Activated CD4-positive, CD25-positive, alpha-beta regulatory T cell treated with anti-CD3 and anti-CD28 coated beads, Interleukin-2, amount 50 U/mL, for 72 hours (primary cell): ENCODE measurements around the gene KIF3B.
"Not testable (repeated sequence)": the region's sequence is repeated elsewhere in the genome, so short reads cannot be mapped to it uniquely, and the experiment has no call there.

Experiments used
- DNase-seq: peaks from one replicate; pipeline ENCODE4 v3.0.0; 2021

KIF3B gene

GRCh38 chr20:32357869-32358631 lies 80.6 kb downstream of the KIF3B start, which contains the start of gene ASXL1:
ASXL1 (plus strand) TSS chr20:32358331; CDS start chr20:32358776, 445 bp downstream.
- peak; percentile 92 for DNase-seq

GRCh38 chr20:32358632-32358882 lies 81.1 kb downstream of the KIF3B start:
- no peak for DNase-seq

GRCh38 chr20:32358883-32359632 lies 81.6 kb downstream of the KIF3B start:
- peak; percentile 78 for DNase-seq

- DNase-seq = no peak
Measured at GRCh38 chr20:32359633-32360332, 82.3 kb downstream of the KIF3B start.

DNA sequence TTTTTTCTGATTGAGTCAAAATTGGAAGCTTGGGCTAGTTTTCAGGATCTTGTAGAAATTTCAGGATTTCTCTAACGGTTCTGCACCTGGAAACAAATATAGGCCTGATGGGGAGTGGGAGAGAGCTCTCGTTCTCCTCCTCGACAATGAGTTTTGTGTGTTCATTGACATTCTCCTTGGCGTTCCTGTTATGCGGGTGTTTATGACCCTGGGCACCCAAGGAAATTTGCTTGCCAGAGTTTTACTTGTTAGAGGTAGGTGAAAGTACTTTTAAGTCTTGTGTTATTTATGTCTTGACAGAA lies 82.8 kb downstream of the KIF3B start:
- DNase-seq = no peak

DNA sequence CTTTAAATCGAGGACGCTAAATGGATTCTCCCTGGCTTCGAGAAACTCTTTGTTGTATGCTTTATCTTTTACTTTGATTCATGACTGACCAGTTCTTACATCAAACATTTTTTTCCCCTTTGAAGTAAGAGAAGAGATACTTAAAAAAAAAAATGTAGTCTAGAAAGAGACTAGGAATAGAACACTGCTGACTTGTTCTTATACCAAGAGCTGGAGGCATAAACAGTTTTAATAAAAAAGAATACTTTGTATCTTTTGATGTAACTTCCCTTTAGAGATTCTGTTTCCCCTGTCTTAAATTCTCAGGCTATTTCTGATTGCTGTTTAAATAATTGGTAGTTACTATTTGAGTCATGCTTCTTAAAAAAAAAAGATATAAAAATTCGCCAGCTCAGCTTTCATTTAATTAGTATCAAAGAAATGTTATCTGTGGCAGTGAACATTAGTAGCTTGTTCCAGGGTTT lies 85.5 kb downstream of the KIF3B start:
- no peak for DNase-seq

GRCh38 chr20:32363492-32363891 lies 86.0 kb downstream of the KIF3B start:
- no peak for DNase-seq

DNA sequence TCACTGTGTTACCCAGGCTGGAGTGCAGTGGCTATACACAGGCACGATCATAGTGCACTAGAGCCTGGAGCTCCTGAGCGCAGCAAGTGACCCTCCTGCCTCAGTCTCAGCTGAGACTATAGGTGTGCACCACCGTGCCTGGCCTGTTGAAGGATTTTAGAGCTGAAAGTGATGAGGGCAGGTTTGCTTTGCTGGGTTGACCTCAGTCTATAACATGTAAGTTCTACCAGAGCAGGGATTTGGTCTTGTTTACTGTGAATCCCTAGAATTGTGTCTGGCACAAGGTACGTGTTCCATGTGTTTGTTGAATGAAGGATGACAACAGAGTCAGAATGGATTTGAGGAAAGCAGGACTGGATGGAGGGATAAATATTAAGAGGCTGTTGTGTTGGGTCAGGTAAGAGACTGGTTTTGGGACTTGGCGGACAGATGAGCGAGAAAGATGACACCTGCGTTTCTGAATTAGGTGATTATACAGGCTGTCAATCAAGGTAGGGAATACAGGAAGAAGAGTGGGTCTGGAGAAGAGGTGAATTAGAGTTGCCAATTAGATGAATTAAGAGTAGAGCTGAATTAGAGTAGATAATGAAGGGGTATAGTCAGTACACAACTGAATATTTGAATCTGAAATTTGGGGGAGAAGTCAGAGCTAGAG lies 87.2 kb downstream of the KIF3B start:
- DNase-seq = no peak

- no peak for DNase-seq
Measured at GRCh38 chr20:32365564-32365963, 88.1 kb downstream of the KIF3B start.

DNA sequence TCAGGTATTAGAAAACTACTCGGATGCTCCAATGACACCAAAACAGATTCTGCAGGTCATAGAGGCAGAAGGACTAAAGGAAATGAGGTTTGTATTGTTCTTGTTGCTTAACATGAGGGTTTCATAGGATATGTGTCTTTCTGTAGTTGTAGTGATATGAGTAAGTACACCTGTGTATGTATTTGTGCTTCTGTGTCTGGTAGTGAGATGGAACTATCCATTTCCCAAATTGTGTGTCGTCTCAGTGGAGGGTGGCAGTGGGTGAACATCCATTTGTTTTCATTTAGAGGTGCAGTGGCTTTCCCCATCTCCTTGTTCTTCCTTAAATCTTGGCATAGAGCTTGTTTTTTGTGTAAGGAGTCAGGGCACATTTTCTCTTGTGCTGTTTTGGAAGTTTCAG lies 88.9 kb downstream of the KIF3B start:
- no peak for DNase-seq

GRCh38 chr20:32368323-32368722 lies 90.9 kb downstream of the KIF3B start:
- no peak for DNase-seq

- no peak for DNase-seq
Measured at GRCh38 chr20:32368925-32369324, 91.5 kb downstream of the KIF3B start.

DNA sequence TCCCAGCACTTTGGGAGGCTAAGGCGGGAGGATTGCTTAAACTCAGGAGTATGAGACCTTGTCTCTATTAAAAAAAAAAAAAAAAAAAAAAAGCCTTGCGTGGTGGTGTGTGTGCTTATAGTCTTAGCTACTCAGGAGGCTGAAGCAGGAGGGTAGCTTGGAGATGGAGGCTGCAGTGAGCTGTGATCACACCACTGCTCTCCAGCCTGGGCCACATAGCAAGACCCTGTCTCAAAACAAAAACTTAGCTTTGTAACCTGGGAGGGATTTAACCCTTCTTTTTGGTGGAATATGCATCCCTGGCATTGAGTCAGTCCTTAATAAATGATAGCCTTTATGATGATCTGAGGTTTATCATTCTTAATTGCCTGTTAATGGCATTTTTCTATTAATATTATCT lies 93.4 kb downstream of the KIF3B start:
- no peak for DNase-seq

GRCh38 chr20:32378461-32378860 lies 101.0 kb downstream of the KIF3B start:
- no peak for DNase-seq

- DNase-seq = not testable (repeated sequence)
Measured at GRCh38 chr20:32380037-32380436, 102.6 kb downstream of the KIF3B start.

DNA sequence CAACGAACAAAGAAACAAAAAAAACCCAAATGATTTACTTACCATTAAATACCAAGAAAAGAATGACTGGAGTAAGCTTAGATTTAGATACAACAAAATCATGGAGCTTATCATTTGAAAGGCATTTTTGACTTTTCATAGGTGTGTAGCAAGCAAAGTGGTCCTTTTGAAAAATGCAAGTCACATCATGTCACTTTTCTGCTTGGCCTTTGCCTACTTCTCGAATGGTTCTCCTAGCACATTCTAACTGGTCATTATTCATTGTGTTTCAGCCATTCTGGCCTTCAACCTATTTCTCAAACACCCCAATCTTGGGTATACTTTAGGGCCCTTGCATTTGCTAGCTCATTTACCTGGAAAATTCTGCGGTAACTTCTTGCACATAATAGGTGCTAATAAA lies 103.3 kb downstream of the KIF3B start:
- no peak for DNase-seq

DNA sequence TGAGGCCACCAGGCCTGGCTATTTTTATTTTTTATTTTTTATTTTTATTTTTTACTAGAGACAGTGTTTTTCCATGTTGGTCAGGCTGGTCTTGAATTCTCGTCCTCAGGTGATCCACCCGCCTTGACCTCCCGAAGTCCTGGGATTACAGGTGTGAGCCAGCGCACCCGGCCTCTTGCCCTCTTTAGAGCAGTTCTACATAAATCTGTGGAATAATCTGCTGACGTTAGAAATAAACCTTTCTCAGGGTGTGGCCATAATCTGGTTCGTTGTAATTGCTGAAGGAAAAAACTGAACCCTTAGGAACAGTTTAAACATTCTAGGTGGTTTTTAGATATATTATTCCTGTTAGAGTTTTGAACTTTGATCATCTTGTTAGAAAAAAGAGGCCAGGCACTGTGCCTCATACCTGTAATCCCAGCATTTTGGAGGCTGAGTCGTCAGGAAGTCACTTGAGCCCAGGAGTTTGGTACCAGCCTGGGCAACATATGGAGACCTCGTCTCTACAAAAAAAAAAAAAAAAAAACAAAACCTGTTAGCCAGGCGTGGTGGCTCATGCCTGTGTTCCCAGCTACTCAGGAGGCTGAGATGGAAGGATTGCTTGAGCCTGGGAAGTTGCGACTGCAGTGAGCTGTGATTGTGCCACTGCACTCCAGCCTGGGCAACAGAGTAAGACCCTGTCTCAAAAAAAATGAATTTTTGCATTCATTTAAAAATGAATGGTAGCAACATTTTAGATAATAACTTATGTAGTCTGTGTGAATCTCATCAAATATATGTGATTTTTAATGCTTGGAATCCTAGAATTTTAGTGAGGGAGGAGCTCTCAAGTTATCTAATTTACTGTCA lies 104.9 kb downstream of the KIF3B start:
- DNase-seq = no peak

- DNase-seq = not testable (repeated sequence)
Measured at GRCh38 chr20:32383441-32383840, 106.0 kb downstream of the KIF3B start.
